Measurements from ENCODE around the gene LTBR.

LTBR gene

DNA sequence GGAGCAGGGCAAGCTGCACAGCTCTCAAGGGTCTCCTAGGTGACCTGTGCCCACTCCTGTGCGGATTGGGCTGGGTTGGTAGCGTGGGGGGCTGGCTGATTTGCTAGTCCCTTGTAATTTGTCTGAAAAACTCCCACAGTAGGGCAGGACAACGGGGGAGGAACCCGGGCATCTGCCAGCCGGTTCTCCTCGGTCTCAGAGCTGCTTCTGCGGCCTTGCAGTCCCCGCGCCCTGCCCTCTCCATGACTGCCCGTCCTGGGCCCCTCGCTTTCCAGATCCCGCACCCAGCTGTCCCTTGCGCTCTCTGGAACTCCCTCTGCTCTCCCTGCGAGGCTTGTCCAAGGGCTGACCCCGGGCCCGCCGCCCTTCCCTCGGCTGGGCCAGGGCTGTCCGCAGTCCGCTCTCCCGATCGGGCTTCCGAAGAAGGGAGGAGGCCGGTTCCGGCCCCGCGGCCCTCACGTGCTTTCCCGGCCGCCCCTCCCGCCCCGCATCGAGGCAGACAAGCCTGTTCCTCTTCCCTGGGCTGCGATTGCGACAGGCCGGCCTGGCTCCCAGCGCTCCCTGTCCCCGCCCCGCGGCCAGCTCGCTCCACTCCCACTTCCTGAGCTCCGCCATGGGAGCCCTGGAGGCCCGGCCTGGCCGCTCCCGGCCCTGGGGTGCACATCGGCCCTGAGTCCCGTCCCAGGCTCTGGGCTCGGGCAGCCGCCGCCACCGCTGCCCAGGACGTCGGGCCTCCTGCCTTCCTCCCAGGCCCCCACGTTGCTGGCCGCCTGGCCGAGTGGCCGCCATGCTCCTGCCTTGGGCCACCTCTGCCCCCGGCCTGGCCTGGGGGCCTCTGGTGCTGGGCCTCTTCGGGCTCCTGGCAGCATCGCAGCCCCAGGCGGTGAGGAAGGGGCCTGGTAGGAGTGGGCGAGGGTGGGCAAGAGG, at the start of gene LTBR:
Gene LTBR (plus strand): TSS at position 591 of the 927 bp plus-strand sequence. CDS start 197 bp downstream, at position 788.
- DNase-seq (ENCODE audit: insufficient read length, low spot score), result no peak
- TF ChIP-seq, protein P1, sequence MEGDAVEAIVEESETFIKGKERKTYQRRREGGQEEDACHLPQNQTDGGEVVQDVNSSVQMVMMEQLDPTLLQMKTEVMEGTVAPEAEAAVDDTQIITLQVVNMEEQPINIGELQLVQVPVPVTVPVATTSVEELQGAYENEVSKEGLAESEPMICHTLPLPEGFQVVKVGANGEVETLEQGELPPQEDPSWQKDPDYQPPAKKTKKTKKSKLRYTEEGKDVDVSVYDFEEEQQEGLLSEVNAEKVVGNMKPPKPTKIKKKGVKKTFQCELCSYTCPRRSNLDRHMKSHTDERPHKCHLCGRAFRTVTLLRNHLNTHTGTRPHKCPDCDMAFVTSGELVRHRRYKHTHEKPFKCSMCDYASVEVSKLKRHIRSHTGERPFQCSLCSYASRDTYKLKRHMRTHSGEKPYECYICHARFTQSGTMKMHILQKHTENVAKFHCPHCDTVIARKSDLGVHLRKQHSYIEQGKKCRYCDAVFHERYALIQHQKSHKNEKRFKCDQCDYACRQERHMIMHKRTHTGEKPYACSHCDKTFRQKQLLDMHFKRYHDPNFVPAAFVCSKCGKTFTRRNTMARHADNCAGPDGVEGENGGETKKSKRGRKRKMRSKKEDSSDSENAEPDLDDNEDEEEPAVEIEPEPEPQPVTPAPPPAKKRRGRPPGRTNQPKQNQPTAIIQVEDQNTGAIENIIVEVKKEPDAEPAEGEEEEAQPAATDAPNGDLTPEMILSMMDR (IDR thresholded peaks at IDR 0.05; ENCODE audit: insufficient read depth, missing control alignments), result no peak
- no peak for FAIRE-seq

DNA sequence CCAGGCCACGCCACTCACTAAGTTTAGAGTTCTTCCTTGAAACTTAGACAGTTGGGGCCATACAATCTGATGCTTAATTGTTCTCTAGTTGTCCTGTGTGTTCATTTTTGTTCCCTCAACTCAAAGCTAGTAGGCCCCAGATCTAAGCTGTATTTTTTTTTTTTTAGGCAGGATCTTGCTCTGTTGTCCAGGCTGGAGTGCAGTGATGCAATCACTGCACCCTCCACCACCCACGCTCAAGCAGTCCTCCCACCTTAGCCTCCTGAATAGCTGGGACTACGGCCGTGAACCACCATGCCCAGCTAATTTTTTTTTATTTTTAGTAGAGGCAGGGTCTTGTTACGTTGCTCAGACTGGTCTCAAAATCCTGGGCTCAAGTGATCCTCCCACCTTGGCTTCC, 49.6 kb upstream of the LTBR start:
- TF ChIP-seq, protein P1 (IDR thresholded peaks at IDR 0.05; ENCODE audit: insufficient read depth, missing control alignments), result no peak
- DNase-seq (ENCODE audit: insufficient read length, low spot score), result no peak
- FAIRE-seq, result no peak

DNA sequence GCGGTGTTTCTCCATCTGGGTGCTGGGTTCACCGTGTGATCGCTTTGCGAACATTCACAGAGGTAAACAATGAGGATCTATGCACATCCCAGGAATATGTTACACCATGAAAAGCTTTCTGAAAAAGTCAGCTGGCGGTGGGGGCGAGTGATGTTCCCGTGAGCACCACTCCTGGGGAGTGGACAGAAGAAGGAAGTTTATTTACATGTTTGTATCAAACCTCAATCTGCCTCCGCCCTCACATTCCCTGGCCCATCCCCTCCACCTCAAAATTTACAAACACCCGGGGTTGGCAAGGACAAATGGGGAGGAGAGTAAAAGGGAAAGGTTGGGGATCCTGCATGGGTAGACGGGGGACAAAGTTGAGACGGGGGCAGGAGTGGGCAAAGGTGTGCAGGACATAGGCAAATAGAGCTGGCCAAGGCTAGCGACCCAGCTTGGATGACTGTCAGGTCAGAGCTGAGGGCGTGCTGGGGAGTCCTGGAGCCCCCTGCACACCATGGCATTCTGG, 49.0 kb upstream of the LTBR start:
- DNase-seq (ENCODE audit: insufficient read length, low spot score) (no peak), FAIRE-seq (no peak)
- TF ChIP-seq, protein P1 (IDR thresholded peaks at IDR 0.05; ENCODE audit: insufficient read depth, missing control alignments), result no peak

DNA sequence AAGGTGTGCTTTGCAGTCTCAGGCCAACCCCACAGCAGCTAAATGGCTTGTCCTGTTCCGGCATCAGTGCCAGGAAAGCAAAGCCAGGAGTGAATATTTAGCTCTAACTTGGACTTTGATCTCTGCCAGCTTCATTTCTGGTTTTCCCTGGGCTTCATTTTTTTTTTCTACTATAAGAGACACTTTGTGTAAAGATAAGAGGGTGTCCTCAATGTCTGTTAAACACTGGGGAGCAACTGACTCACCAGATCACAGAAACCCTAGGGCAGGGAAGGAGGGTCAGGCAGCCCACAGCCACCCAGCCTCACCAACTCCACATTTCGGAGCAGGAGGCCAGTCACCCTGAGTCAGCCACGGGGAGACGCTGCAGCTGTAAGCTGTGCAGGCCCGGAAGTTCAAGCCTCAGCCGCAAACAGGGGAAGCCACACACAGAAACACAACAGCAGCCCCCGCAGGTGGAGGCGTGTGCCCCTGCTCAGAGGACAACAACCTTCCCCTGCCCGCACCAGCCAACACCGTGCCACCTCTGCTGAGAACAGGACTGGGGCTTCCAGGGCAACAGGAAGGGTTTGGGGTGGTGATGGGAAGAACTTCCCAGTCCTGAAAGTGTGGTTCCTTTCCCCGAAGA, 48.4 kb upstream of the LTBR start:
- no peak for DNase-seq (ENCODE audit: insufficient read length, low spot score)
- no peak for FAIRE-seq
- TF ChIP-seq, protein P1 (IDR thresholded peaks at IDR 0.05; ENCODE audit: insufficient read depth, missing control alignments), result no peak

DNA sequence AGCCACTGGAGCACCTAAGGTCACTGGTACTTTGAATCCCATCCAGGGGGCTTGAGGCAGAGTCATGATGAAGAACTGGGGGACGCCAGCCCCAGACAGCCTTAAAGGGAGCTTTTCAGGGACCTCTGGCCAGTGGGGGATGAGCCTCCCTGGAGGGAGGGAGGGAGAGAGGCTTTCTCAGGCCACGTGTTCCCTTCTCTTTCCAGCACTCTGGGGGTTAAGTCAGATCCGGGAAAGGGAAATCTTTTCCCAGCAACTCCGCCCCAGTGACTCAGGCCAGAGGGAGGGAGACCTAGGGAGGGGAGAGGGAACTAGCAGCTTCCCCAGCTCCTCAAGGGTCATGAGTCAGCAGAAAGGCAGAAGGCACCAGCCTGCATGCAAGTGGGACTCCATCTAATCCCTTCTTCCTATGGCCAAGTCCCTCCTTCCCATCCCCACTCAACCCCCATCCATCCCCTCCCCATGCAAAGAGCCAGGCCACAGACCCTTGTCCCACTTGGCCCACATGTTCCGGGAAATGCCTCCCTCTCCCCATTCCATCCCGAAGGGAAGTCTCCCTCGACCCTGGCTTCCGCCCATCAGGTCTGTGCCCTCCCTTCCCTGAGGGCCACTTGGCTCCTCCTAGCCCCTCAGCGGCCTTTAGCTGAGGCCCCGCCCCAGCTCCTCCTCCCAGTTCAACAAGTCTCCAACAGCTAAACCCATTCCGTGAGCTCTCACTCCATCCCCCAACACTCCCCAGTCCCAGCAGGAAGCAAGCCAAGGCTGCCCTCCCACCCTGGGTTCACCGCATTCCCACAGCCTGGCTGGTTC, 47.7 kb upstream of the LTBR start:
- DNase-seq (ENCODE audit: insufficient read length, low spot score) (no peak), FAIRE-seq (no peak)
- TF ChIP-seq, protein P1 (IDR thresholded peaks at IDR 0.05; ENCODE audit: insufficient read depth, missing control alignments), result no peak

DNA sequence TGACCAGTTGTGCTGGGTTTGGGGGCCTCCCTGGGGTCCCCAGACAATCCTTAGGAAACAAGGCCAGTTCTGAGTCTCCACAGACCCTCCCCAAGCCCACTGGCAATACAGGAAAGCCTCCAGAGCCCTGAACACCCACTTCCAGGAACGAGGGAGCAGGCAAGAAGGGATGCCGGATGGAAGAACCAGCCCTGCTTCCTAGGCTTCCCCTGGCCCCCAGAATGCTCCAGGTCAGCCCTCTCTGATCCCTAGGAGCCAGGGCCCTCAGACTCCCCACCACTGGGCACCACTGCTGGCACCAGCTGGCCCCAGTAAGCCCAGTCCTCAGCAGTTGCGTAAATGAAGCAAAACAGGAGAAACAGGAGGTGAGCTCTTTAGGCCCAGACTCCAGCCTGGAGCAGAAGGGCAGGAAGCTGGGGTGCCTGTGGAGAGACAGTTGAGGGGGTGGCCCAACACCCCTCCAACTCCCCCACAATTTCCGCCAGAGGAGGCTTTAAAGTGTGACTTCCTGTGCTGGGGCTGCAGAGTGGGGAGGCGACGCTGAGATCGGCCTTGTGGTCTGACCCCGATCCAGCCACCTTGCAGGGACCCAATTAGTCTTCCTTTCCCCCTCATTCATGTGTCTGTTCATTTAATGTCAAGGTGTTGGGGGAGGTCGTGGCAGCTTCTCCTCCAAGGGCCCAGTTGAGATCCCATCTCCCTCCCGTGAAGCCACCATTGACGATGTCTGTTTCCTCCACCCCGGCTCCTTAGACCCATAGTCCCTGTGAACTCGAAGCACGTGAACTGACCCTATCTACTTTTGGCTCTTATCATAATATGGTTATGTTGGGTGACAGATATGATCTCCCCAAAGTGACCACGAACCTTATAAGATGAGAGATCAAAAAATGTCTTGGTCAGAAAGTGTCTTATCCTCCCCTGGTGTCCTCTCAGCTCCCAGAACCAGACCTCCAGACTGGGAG, 46.8 kb upstream of the LTBR start:
- TF ChIP-seq, protein P1 (IDR thresholded peaks at IDR 0.05; ENCODE audit: insufficient read depth, missing control alignments), result no peak
- FAIRE-seq (no peak), DNase-seq (ENCODE audit: insufficient read length, low spot score) (no peak)
